Transverse colon (tissue), 4 donors: ENCODE data around the gene PRSS27. TPM values are rescaled to one million over a fixed set of nuclear protein-coding genes. Genes with fewer than 3 reads are reported as not detected.
"Not testable (repeated sequence)": the region's sequence is repeated elsewhere in the genome, so short reads cannot be mapped to it uniquely, and the experiment has no call there.

Experiments used
- DNase-seq: peaks from one replicate; pipeline ENCODE4 v3.0.0-alpha.2; 2019
- H3K27ac ChIP-seq, 4 donors: fragments of 200-600 bp; sonication (generic); 2 replicates each; pipeline ENCODE4 v1.5.1; 2016 to 2018; ENCODE audit warnings: inconsistent platforms in 4 of 4
- H3K27me3 ChIP-seq: fragments of 200-600 bp; sonication (generic); 2 replicates; pipeline ENCODE4 v1.5.1; 2017; ENCODE audit warnings: inconsistent platforms
- H3K36me3 ChIP-seq, 4 donors: fragments of 200-600 bp; sonication (generic); 2 replicates each; pipeline ENCODE4 v1.5.1; 2017 to 2019; ENCODE audit warnings: inconsistent platforms in 4 of 4
- H3K4me1 ChIP-seq, 4 donors: fragments of 200-600 bp; sonication (generic); 2 replicates each; pipeline ENCODE4 v1.5.1; 2017 to 2020; ENCODE audit warnings: inconsistent platforms in 4 of 4
- H3K4me3 ChIP-seq, 4 donors: fragments of 200-600 bp; sonication (generic); 1 replicate in 1 of 4; 2 replicates in 3 of 4; pipeline versions ENCODE4 v1.5.1 to v1.6.1; 2017 to 2019; ENCODE audit warnings: inconsistent platforms in 4 of 4
- H3K9me3 ChIP-seq, 2 donors: fragments of 200-600 bp; sonication (generic); 2 replicates each; pipeline ENCODE4 v1.5.1; 2017 to 2019; ENCODE audit warnings: inconsistent platforms in 2 of 2
- EP300 ChIP-seq: sonication (generic); formaldehyde crosslinking; IDR thresholded peaks from one replicate; pipeline ENCODE4 v1.6.1; 2017; ENCODE audit warnings: antibody characterized with exemption, low read depth
- POLR2A ChIP-seq: fragments of 450-650 bp; IDR thresholded peaks from one replicate; pipeline ENCODE4 v1.6.1; 2016; ENCODE audit warnings: antibody characterized with exemption, mild to moderate bottlenecking, moderate library complexity
- POLR2AphosphoS5 ChIP-seq, 3 donors: sonication (generic); formaldehyde crosslinking; IDR thresholded peaks; one replicate each; pipeline ENCODE4 v1.6.1; 2016; ENCODE audit warnings: antibody characterized with exemption in 3 of 3
- WGBS, 2 donors: methylation state at CpG; one replicate each; pipeline ENCODE4 v1.1.5; 2018; ENCODE audit warnings: low coverage in 1 of 2; 5-methylcytosine and 5-hydroxymethylcytosine counted together
- in situ Hi-C, 4 donors: fragments of 200-750 bp; cut with MboI; loops; one replicate each; pipeline versions ENCODE4 v1.15.0 to v1.15.1; 2017; ENCODE audit warnings: low sequenced_read_pairs in 3 of 4, low pct_ligation_motif_present in 1 of 4, low pct_unique_long_range_greater_than_20kb in 1 of 4
- intact Hi-C: fragments of 100-400 bp; cut with DNase I; formaldehyde crosslinking; loops from one replicate; pipeline ENCODE4 v1.15.1; 2023; ENCODE audit warnings: low total_unique reads
- total RNA-seq, 4 donors: library from RNA; depleted of rRNA; stranded (reverse); fragments of >200 nt; gene quantifications; one replicate each; pipeline ENCODE4 v1.1.0, GENCODE V29; 2016
- TF ChIP-seq, protein P1 (sequence below), 5 experiments: fragments of 200-600 bp in 3 of 5; fragments of 450-650 bp in 2 of 5; sonication (generic) in 3 of 5; IDR thresholded peaks; 1 replicate in 2 of 5; 2 replicates in 3 of 5; pipeline ENCODE4 v1.5.1; 2016 to 2017; ENCODE audit warnings: antibody characterized with exemption in 5 of 5, inconsistent platforms in 3 of 5, mild to moderate bottlenecking in 2 of 5, moderate library complexity in 1 of 5

PRSS27 gene
- total RNA-seq, 4 donors from 2014 or later = 1.3 TPM; not detected in 3

DNA sequence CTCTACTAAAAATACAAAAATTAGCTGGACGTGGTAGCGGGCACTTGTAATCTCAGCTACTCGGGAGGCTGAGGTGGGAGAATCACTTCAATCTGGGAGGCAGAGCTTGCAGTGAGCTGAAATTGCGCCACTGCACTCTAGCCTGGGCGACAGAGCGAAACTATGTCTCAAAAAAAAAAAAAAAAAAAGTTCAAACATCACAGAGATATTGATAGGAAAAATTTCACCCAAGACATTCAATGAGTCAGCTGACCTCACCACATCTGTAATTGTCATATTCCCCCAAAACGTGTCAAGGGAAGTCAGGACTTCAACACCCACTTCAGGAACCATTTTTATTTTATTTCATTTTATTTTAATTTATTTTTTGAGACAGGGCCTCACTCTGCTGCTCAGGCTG is 8.0 kb upstream of the PRSS27 start:
- WGBS, 2 donors = 82 to 83% methylated on average over 5 to 7 of the region's 7 CpGs
- H3K27ac ChIP-seq = no peak overlapping the region
- in situ Hi-C loops (no loop called here), intact Hi-C loops (no loop called here)
- no peaks in the 10 kb centered on the region for H3K4me1 ChIP-seq
- H3K27me3 ChIP-seq = peaks cover 7% of the 10 kb centered on the region
- no peak for DNase-seq
- H3K9me3 ChIP-seq = no peaks in the 10 kb centered on the region
- no peaks in the 10 kb centered on the region for H3K36me3 ChIP-seq
- no peak overlapping the region for H3K4me3 ChIP-seq
- TF ChIP-seq POLR2AphosphoS5 (IDR thresholded peaks at IDR 0.05) (no peak), POLR2A (no peak), EP300 (no peak)
- TF ChIP-seq, protein P1, sequence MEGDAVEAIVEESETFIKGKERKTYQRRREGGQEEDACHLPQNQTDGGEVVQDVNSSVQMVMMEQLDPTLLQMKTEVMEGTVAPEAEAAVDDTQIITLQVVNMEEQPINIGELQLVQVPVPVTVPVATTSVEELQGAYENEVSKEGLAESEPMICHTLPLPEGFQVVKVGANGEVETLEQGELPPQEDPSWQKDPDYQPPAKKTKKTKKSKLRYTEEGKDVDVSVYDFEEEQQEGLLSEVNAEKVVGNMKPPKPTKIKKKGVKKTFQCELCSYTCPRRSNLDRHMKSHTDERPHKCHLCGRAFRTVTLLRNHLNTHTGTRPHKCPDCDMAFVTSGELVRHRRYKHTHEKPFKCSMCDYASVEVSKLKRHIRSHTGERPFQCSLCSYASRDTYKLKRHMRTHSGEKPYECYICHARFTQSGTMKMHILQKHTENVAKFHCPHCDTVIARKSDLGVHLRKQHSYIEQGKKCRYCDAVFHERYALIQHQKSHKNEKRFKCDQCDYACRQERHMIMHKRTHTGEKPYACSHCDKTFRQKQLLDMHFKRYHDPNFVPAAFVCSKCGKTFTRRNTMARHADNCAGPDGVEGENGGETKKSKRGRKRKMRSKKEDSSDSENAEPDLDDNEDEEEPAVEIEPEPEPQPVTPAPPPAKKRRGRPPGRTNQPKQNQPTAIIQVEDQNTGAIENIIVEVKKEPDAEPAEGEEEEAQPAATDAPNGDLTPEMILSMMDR (IDR thresholded peaks at IDR 0.05) = no peak

DNA sequence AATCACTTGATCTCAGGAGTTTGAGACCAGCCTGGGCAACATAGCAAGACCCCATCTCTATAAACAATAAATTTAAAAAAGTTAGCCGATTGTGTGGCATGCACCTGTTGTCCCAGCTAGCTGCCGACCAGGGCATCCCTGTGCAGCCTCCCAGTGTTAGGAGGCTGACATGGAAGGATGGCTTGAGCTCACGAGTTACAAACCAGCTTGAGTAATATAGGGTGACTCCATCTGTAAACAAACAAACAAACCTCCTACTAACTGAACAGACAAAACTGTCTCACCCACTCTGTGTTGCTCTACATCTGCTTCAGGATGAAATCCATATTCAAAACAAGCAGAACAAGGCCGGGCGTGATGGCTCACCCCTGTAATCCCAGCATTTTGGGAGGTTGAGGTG is 6.9 kb upstream of the PRSS27 start:
- H3K27me3 ChIP-seq = peaks cover 7% of the 10 kb centered on the region
- no peak for DNase-seq
- in situ Hi-C loops = no loop called here
- WGBS, 2 donors = 89 to 93% methylated on average over 2 to 5 of the region's 5 CpGs
- intact Hi-C loops = no loop called here
- H3K36me3 ChIP-seq = no peaks in the 10 kb centered on the region
- TF ChIP-seq, protein P1 (IDR thresholded peaks at IDR 0.05) = no peak
- TF ChIP-seq EP300 (no peak), POLR2AphosphoS5 (IDR thresholded peaks at IDR 0.05) (no peak), POLR2A (no peak)
- no peak overlapping the region for H3K4me3 ChIP-seq
- no peaks in the 10 kb centered on the region for H3K4me1 ChIP-seq
- no peaks in the 10 kb centered on the region for H3K9me3 ChIP-seq
- H3K27ac ChIP-seq = no peak overlapping the region

DNA sequence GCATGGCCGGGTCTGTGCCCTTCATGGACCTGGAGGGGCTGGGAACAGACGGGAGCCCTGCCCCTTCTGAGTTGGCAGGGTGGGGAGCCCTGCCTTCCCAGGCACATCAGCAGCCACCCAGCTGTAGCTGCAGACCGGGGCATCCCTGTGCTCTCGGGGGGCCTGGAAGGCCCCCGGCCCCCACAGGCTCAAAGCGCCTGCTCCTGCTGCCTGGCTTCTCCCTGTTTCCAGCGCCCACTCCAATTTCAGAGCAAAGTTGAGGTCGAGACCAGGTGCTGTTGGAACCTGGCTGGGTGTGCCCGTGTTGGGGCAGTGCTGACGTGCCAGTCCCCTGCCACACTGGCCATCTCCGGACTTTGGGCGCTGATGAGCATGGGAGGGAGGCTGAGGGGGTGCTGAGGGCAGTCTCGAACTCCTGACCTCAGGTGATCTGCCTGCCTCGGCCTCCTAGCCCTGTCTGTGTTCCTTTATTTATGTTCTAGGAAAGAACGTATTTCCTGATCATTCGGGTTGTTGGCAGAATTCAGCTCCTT is 4.9 kb upstream of the PRSS27 start:
- H3K4me1 ChIP-seq = peaks cover 1 to 15% (median 13%) of the 10 kb centered on the region in 4 donors
- TF ChIP-seq POLR2A (no peak), POLR2AphosphoS5 (IDR thresholded peaks at IDR 0.05) (no peak), EP300 (no peak)
- TF ChIP-seq, protein P1 (IDR thresholded peaks at IDR 0.05) = no peak
- intact Hi-C loops = no loop called here
- in situ Hi-C loops = no loop called here
- no peak for DNase-seq
- WGBS, 2 donors = 40 to 57% methylated on average over 1 to 11 of the region's 16 CpGs
- H3K9me3 ChIP-seq = no peaks in the 10 kb centered on the region
- no peaks in the 10 kb centered on the region for H3K36me3 ChIP-seq
- no peak overlapping the region for H3K27ac ChIP-seq
- H3K4me3 ChIP-seq = no peak overlapping the region
- H3K27me3 ChIP-seq = peaks cover 7% of the 10 kb centered on the region

DNA sequence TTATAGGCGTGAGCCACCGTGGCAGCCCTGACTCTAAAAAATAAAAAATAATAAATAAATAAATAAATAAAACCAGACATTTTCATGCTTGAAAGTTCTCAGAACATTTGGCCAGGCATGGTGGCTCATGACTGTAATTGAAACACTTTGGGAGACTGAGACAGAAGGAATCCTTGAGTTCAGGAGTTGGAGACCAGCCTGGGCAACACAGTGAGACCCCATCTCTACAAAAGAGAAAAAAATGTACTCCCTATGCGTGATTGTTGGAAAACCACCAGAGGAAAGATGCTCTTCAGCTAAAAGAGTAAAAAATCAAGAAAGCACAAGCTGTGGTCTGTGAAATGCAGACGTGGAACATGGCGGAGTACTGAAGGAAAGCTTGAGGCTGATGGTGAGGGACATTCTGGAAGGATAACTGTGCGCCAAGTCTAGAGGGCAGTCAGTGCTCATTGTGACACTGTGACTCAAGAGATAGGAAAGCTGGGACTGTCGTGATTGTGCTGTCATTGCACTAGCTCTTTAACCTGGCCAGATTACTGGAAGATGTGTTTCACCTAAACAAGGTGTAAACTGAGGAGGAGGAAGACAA is 4.2 kb upstream of the PRSS27 start:
- intact Hi-C loops (no loop called here), in situ Hi-C loops (no loop called here)
- peaks cover 4 to 22% (median 19%) of the 10 kb centered on the region in 4 donors for H3K4me1 ChIP-seq
- H3K4me3 ChIP-seq = no peak overlapping the region
- TF ChIP-seq EP300 = no peak
- TF ChIP-seq, protein P1 (IDR thresholded peaks at IDR 0.05) = no peak
- no peak for TF ChIP-seq POLR2A
- TF ChIP-seq POLR2AphosphoS5 (IDR thresholded peaks at IDR 0.05) = no peak
- DNase-seq = no peak
- WGBS, 2 donors = 74 to 82% methylated on average over 5 to 7 of the region's 7 CpGs
- H3K9me3 ChIP-seq = no peaks in the 10 kb centered on the region
- peaks cover 7% of the 10 kb centered on the region for H3K27me3 ChIP-seq
- H3K36me3 ChIP-seq = no peaks in the 10 kb centered on the region
- no peak overlapping the region for H3K27ac ChIP-seq

DNA sequence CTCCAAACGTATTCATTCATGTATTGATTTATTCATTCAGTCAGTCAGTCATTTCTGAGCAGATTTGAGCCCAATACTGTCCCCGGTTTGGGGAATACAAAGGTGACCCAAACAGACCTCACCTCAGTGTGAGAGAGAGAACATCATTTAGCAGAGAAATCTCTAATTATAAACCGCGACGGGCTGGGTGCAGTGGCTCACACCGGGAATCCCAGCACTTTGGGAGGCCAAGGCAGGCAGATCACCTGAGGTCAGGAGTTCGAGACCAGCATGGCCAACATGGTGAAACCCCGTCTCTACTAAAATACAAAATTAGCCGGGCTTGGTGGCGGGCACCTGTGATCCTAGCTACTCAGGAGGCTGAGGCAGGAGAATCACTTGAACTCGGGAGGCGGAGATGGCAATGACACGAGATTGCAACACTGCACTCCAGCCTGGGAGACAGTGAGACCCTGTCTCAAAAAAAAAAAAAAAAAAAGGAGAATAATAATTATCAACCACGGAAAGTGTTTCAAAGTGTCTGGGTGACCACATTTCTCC is 1.7 kb upstream of the PRSS27 start:
- H3K36me3 ChIP-seq, H3K9me3 ChIP-seq, intact Hi-C loops, DNase-seq, in situ Hi-C loops, H3K27me3 ChIP-seq: not testable (repeated sequence)
- peaks cover 4 to 27% (median 21%) of the 10 kb centered on the region in 4 donors for H3K4me1 ChIP-seq
- H3K27ac ChIP-seq = peak overlapping the region; percentile 79 to 90 (median 86)
- WGBS, 2 donors = 12 to 34% methylated on average over 6 to 14 of the region's 14 CpGs
- peak overlapping the region; percentile 27 to 73 (median 56) for H3K4me3 ChIP-seq
